Right lung (tissue), 5 donors: ENCODE results near the gene TFEB. TPM values are rescaled to one million over a fixed set of nuclear protein-coding genes. Genes with fewer than 3 reads are reported as not detected.

ENCODE experiments used
- DNase-seq, 2 donors: peaks; one replicate each; pipeline ENCODE4 v3.0.0-alpha.2; 2013
- polyA plus RNA-seq, 5 donors: library from polyadenylated mRNA; unstranded; fragments of 120-200 nt; gene quantifications; one replicate each; pipeline versions ENCODE4 v1.2.1 to v1.2.3, GENCODE V29; 2013; ENCODE audit warnings: inconsistent platforms in 1 of 5, low replicate concordance in 1 of 5; ENCODE audit not compliant: insufficient read length in 5 of 5, insufficient read depth in 1 of 5

Gene TFEB
- polyA plus RNA-seq, 5 donors, result 5.7 to 14.8 (median 9.2) TPM

DNA sequence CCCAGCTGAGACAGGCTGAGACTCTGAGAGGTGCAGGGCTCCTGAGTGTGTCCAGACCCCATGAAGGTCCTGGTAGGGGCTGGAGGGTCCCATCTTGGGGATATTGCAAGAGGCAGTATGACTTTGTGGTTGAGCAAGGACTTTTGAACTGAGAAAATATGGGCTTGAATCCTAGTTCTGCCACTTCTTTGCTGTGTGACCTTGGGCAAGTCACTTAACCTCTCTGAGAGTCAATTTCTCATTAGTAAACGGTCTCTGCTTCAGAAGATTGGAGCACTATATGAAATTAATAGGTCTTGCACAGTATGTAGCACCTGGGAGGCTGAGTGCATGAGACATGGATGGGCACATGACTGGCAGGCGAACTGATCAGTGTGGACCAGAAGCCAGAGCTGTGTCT, 42.7 kb downstream of the TFEB start:
- DNase-seq, result no peak

DNA sequence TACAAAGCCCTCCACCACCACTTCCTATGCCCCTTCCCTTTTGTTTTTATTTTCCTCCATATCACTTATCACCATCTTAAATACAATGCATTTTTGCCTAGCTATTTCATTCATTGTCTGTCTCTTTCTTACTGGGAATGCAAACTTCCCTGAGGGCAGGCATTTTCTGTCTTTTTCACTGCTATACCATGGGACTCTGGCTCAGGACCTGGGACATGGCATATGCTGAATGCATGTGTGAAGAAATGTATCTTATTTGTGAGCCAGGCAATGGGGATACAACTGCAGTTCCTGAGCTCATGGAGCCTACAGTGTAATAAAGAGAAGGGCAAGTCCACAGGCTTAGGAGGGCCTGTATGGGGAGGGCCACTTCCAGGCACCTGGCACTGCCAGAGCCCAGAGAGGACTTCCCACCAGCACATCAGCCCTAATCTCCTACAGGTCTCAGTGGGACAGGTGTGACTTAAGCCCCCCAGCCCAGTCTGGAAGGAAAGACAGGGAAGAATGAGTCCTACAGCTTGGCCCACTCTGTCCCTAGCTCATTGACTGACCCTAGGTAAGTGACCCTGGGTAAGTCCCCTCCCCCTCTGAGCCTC, 43.2 kb downstream of the TFEB start:
- no peak for DNase-seq

DNA sequence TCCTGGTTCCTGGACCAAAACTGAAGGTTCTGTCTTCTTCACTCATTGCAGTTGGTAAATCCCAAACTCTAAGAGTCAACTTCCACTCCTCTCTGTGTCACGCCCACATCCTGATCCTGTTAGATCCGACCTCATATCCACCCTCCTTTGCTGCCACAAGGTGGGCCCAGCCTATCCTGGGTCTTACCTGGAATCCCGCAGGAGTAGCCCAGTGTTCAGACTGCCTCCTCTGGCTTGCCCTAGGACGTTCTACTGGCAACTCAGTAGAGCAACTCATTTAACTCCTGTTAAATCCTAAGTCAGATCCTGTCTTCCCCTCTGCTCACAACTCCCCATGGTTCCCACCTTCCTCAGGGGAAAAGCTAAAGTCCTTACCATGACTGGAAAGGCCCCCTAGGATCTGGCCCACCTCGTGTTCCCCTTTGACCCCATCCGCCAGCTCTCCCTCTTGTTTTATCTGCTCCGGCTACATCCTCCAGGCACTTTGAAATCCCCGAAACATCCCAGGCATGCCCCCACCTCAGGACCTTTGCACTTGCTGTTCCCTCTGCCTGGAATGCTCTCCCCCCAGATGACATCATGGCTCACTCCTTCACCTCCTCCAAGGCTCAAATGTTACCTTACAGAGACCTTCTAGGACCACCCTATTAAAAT, 43.9 kb downstream of the TFEB start:
- DNase-seq, result no peak

DNA sequence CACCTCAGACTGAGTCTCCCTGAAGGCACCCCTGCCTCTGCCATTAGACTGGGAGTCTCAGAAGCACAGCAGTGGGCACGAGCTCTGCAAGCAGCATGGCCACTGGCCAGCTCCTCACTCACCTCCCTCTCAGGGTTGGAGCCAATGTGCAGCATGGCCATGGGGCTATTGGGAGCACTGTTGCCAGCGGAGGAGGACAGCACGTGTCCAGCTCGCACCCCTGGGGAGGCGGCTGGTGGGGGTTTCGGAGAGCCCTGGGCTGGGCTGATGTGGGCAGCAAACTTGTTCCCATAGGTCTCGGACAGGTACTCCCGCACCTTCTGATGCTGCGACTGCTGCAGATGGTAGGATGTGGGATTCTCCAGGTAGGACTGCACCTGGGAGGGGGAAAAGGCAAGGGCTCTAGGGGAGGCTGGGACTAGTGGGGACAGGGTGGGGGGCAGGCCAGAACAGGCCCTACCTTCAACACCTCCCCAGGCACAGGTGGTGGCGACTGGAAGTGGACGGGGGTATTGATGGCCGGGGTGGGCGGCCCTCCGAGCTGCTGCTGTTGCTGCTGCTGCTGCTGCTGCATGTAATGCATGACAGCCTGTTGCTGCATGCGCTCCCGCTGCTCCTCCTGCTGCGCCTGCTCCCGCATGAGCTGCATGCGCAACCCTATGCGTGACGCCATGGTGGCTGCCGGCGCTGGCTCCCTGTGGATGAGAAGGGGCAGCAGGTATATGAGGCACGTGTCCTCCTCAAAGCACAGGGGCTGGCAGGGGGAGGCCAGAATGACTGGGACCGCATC, 44.7 kb downstream of the TFEB start:
- no peak for DNase-seq

DNA sequence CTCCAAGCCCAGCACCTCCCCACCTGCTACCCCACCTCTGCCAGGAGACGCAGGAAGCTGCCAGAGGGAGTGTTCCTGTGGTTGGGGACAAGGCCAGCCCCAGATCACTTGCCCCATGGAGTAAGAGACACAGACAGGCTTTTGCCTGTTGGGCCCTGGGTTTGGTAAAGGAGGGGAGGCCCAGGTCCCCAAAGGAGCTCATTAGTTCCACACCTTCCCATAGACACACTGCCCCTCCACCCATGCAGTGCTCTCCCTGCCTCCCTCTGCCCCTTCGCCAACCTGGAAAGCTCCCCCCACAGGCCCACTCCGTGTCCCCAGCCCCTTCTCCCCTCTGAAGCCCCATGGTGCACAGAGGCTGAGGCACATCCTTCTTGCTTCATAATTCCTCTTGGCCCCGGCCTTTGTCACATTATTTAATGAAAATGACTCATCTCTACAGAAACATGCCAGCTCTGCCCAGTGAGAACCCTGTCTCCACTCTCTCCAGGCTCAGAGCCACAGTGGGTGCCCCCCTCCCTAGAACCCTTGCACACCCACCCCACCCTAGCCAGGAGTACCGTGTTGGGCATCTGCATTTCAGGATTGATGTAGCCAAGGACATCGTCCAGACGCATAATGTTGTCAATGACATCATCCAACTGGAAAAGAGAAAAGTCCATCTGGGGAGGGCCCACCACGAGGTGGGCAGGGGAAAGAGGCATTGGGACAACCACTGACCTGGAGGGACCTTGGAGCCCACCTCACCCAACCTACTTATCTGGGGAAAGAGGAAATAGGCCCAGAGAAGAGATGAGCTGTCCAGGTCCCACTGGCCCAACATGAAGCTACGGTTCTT, 46.0 kb downstream of the TFEB start:
- DNase-seq, result no peak

DNA sequence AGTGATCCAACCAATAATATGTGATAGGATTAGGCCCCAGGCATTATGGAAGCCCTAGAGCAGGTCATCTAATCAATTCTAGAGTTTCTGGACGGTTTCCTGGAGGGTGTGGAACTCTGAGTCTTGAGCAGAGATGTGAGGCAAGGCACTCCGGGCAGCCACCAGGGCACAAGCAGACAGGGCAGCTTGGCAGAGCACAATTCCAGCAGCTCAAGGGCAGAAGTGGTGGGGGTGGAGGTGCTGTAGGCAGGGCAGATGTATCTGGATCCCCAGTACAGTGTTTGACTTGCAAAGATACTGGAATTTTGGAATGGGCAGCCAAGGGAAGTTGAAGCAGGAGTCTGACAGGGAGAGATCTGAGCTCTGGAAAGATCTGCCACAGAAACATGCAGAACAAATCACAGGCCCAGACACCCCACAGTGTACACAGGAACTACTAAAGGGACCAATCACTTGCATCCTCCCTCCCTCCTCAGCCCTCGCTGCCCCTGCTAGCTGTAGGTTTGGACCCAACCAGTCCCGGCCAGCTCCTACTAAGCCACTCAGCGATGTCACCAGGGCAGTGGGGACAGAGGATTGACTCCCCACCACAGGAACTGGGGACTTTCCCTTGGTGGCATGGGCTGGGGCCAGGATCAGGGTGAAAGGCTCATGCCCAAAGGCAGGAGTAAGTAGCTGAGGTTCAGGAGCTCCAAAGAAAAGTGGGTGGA, 47.0 kb downstream of the TFEB start:
- DNase-seq, result no peak

DNA sequence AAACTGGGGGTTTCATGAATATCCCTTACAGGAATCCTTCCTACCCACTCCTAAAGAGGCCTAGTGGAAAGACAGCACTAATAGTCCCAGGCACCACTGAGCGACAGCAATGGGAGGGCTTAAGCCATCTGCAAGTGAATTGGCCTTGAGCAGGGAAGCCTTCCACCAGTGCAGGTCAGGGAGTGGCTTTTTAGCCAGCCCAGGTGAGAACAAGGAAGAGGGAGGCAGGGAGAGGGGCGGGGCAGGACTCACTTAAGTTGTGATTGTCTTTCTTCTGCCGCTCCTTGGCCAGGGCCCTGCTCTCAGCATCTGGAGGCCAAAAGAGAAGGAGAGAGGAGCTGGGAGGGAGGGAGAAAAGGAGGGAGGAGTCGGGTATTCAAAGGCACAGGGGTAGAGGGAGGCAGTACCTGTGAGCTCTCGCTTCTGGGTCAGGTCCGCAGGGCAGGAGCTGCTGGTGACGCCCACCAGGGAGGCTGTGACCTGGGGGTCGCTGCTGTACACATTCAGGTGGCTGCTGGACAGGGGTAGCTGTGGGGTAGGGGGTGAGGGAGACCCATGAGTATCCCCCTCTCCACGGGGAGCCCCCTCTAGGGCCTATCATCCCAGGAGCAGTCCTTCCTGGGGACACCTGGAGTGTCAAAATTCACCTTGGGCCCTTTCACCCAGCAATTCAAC, 47.8 kb downstream of the TFEB start:
- no peak for DNase-seq

DNA sequence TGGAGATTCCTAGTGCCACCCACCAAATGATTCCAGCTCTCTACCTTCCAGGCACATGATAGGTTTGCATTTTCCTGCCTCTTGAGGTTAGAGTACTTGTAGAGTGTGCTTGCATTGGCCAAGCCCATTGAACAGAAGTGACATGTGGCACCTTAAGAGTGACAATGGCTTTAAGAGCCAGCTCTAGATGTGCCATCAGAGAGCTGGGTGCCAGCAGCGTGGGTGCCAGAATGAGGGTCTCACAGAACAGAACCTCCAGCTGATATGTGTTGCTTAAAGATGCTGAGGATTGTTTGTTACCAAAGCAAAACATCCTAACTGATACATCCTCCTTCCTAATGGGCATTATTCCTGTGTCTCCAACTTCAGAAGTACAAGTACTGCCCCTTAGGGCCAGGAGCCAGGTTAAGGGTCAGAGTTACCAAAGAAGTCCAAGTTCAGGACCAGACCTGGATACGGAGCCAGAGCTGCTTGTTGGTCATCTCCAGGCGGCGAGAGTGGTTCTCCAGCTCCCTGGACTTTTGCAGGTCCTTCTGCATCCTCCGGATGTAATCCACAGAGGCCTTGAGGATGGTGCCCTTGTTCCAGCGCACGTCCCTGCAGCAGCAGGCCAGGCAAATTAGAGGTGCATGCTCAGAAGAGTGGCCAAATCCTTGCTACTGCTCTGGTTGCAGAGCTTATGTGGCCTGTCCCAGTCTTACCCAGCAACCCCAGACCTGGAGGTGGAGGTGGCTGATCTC, 49.6 kb downstream of the TFEB start:
- DNase-seq, result no peak

DNA sequence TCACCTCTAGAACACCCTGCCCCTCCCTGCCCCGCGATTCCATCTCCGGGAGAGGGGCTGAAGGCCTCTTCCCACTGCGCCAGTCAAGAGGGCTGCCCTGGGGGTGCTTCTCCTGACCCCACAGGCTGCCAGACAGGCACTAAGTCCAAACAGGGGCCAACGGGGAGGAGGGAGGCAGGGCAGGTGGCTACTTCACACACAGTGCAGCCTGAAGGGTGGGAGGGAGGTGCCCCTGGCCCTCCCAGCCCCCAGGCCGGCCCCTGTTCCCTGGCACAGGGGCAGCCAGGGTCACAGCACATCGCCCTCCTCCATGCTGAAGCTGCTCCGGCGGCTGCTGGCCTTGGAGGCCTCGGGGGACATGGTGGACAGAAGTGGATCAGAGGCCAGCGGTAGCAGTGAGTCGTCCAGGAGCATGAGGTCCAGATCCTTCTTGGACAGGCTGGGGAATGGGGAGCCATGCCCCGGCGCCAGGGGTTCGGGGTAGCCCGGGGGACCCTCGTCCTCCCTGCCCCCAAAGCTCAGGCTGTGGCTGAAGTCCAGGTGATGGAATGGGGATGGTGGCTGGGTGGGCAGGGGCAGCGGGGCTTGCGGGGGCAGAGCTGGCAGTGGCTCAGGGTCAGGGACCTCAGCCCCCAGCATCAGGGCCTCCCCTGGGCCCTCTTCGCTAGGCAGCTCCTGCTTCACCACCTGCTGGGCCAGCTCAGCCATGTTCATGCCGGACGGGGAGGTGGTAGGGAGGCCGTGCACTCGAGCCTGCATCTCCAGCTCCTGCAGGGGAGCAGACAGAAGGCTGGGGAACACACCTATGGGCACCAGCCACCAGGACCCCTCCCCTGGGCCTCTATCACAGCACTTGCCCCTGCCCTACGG, 50.9 kb downstream of the TFEB start:
- DNase-seq, result no peak

DNA sequence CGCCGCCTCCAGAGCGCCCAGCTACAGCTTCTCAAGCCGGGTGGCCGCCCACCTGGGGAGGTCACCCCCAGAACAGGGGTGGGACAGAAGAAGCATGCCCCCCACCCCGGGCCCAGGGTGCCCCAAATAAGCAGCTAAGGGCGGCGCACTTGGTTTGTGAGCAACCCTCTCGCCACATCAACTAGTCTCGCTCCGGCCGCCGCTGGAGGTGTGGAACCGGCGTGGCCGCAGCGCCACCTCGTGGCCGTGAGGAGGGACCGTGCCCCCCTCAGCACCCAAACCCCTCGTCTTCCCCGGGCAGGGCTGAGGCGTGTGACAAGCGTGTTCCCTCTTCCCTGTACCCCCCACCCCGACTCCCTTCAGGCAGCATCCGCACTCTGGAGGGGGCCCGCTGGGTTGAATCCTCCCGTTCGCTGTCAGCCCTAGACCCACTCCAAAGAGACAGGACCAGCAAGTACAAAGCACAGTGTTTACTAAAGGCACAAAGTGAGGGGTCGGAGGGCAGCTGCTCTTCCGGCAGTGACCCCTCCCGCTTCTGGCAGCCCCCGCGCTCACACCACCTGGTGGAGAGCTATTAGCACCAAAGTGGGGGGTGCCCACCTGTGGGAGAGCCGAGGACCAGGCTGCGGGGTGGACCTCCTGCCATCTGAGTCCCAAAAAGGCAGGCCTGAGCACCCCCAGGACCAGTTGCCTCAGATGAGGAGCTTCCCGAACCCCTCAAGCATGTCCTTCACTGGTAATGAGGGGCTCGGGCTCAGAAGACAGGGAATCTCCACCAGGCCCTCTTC, 51.7 kb downstream of the TFEB start:
- DNase-seq, result peak; percentile 74 to 82

DNA sequence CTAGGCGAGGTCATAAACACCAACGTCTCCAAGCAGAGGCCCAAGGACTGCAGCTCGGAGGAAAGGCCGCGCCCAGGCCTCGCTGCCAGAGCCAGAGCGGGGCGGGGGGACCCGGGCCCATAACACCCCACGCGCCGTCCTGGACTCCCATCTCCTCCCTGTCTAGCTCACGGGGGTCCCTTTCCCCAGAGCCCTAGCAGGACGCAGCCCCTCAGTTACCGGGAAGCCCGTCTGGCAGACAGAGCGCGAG, 52.2 kb downstream of the TFEB start:
- DNase-seq, result no peak

DNA sequence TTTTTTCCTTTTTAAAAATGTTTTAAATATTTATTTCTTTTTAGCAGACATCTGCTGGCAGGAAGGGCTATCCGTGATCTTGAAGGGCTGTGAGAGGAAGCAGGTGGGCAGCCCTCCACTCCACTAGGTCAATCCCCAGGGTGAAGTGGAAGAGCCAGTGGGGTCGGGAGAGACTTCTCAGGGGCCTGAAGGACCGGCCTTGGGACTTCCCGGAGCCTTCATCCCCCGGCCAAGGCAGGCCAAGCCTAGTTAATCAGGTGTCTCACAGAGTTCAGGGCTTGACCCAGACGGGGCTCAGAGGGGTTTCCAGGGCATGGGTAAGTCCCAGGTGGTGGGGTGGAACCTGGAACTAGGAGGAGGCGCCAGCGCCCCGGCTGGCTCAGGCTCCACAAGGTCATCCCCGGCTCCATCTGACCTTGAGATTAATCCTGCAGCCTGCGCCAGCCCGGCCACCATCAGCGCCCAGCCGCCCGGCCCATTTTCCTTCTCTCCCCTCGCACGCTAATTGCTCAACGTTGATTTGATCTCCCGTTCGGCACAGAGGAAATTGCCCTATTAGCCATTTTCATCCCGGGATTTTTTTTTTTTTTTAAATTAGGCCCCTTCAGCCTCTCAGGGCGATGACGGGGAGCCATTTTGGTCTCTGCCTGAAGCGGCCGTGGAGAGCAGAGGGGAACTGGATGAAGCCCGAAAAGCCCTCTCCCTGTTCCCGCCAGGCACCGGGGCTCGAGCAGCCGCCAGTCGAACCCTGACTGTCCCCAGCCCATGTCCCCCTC, 52.7 kb downstream of the TFEB start:
- DNase-seq, result no peak

DNA sequence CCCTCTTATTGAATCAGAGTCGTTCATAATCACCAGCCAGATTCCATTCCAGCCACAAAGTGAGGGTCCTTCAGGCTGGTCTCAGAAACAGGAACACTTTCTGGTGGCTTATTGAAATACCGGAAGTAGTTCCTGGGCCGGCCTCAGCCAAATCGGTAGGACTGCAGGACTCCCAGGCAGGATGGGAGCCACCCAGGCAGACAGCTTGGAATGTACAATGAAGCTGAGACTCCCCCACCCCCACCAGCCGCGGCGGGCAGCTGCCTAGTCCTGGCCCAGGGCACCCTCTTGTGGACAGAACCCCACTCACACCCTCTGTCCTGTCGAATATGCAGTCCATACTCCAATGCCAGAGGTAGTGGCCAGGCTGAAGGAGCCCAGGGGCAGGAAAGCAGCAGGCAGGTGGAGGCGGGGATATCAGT, 53.3 kb downstream of the TFEB start:
- peak; percentile 82 to 88 for DNase-seq

DNA sequence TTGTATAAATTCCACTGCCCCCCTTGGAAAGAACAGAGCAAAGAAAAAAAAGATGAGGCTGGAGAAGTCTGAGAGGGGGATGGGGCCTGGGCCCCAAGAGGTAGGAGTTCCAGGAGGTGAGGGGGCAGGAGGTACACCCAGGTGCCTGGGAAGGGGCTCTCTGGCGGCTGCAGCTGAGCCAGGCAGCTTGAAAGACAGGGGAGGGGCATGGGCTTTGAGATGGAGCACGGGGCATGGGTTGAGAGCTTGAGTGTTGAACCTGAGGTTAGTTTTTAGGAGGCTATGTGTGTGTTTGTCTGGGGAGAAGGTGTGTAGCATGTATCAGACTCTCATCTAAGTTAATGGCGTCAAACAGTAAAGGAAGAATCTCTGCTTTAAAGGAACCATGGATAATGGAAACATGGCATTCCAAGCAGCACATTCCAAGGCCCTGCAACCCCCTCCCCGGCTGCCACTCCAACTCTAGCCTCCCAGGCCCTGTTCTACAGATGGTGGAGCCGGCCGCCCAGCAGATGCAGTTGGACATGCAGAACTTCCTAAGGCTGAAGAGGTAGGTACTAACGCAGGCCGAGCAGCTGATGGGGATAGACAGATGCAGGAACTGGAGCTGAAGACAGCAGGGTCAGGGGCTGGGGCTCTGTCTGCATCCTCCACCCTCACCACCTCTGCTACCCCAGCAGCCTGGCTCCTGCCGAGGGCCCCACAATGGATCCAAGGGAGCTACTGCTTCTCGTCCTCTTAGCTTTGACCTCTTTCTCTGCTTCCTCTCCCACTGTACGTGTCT, 55.0 kb downstream of the TFEB start:
- no peak for DNase-seq

DNA sequence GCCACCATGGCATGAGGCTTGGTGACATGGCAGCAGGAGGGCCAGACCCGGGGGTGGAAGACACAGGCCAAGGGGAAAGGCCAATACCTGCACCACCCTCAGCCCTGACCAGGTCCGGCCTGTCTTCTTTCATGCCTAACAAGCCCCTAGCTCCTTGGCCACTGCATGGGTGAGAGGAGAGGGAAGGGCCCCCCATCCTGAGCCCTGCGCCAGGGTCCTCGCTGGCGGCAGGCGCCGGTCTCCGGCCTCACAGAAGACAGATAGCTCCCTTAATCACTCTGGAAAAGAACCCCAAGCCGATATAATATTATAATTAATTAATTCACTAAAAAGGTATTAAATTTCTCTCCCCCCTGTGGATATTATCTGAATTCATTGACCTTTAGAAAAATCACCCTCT, 55.7 kb downstream of the TFEB start:
- no peak for DNase-seq

DNA sequence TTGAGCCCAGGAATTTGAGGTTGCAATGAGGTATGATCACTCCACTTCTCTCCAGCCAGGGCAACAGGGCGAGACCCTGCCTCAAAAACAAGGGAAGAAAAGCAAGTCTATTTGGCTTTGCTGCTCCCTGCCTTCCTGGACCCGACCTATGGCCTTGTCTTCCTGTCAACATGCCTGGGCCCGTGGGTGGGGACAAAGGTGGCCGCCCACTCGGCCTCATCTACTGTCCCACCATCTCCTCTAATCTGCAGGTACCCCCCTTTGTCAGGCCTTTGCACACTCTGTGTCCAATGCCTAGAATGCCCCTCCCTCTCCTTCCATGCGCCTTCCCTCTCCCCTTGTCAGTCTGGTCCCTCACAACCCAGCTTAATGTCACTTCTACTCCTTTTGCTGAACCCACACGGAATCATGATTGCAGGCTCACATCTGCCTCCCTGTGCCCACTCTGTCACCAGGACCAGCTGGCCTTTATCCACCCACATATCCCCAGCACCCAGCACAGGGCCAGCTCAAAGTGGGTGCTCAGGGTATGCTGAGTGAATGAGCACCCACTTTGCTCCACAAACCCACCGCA, 56.8 kb downstream of the TFEB start:
- no peak for DNase-seq
